Keratinocyte (primary cell): ENCODE measurements around the gene LCOR. TPM values are rescaled to one million over a fixed set of nuclear protein-coding genes. Genes with fewer than 3 reads are reported as not detected.

Source experiments
- DNase-seq: peaks from one replicate; pipeline ENCODE4 v3.0.0-alpha.2; 2011; ENCODE audit warnings: low read depth, missing footprints, low spot score
- FAIRE-seq: peaks from 2 replicates; lab custom pipeline; 2011; peaks lifted over from hg19 to GRCh38; lab: Jason Lieb, UNC
- H2AFZ ChIP-seq: 2 replicates; pipeline ENCODE4 v1.6.0; 2012; ENCODE audit warnings: low read length, control low read depth, inconsistent platforms; ENCODE audit not compliant: control insufficient read depth
- H3K27ac ChIP-seq: 2 replicates; pipeline ENCODE4 v1.5.1; 2011; ENCODE audit warnings: low read length; ENCODE audit not compliant: control insufficient read depth, insufficient read depth
- H3K27me3 ChIP-seq: 3 replicates; pipeline ENCODE4 v1.6.0; 2011; ENCODE audit warnings: low read length; ENCODE audit not compliant: control insufficient read depth, insufficient read depth; ENCODE audit errors: extremely low read depth
- H3K36me3 ChIP-seq, 2 experiments: 2 replicates in 1 of 2; 3 replicates in 1 of 2; pipeline ENCODE4 v1.5.1; 2011; ENCODE audit warnings: low read length in 2 of 2, mild to moderate bottlenecking in 1 of 2; ENCODE audit not compliant: control insufficient read depth in 2 of 2, insufficient read depth in 2 of 2; ENCODE audit errors: extremely low read depth in 1 of 2
- H3K4me1 ChIP-seq: 3 replicates; pipeline ENCODE4 v1.5.1; 2011; ENCODE audit warnings: low read length; ENCODE audit not compliant: control insufficient read depth, insufficient read depth; ENCODE audit errors: extremely low read depth
- H3K4me2 ChIP-seq: 3 replicates; pipeline ENCODE4 v1.6.0; 2011; ENCODE audit warnings: low read depth, low read length; ENCODE audit not compliant: control insufficient read depth, insufficient read depth; ENCODE audit errors: extremely low read depth
- H3K4me3 ChIP-seq, 3 experiments: fragments of 200-600 bp in 1 of 3; sonication (generic) in 1 of 3; 2 replicates in 2 of 3; 3 replicates in 1 of 3; pipeline ENCODE4 v1.5.1; 2011 to 2016; ENCODE audit warnings: low read length in 3 of 3, mild to moderate bottlenecking in 3 of 3, control low read depth in 2 of 3, inconsistent platforms in 1 of 3, low read depth in 1 of 3, mixed read lengths in 1 of 3, mixed run types in 1 of 3, moderate library complexity in 1 of 3; ENCODE audit not compliant: control insufficient read depth in 2 of 3, insufficient read depth in 2 of 3; ENCODE audit errors: extremely low read depth in 1 of 3
- H3K79me2 ChIP-seq: 2 replicates; pipeline ENCODE4 v1.6.0; 2012; ENCODE audit warnings: low read length; ENCODE audit not compliant: control insufficient read depth, insufficient read depth
- H3K9ac ChIP-seq: 3 replicates; pipeline ENCODE4 v1.6.0; 2011; ENCODE audit warnings: low read length; ENCODE audit not compliant: control insufficient read depth, insufficient read depth; ENCODE audit errors: extremely low read depth
- H3K9me1 ChIP-seq: 3 replicates; pipeline ENCODE4 v1.6.0; 2011; ENCODE audit warnings: low read length; ENCODE audit not compliant: control insufficient read depth, insufficient read depth; ENCODE audit errors: extremely low read depth
- H3K9me3 ChIP-seq: 2 replicates; pipeline ENCODE4 v1.5.1; 2012; ENCODE audit warnings: low read depth, low read length; ENCODE audit not compliant: control insufficient read depth
- H4K20me1 ChIP-seq: 3 replicates; pipeline ENCODE4 v1.6.0; 2011; ENCODE audit warnings: low read length; ENCODE audit not compliant: control insufficient read depth, insufficient read depth; ENCODE audit errors: extremely low read depth
- EZH2 ChIP-seq: IDR thresholded peaks from one replicate; pipeline ENCODE4 v1.6.1; 2012; ENCODE audit warnings: inconsistent platforms, mild to moderate bottlenecking, low read length, moderate library complexity
- dilution Hi-C: fragments of 300-500 bp; cut with MboI; formaldehyde crosslinking; loops from one replicate; pipeline ENCODE4 v1.7.0; 2020; ENCODE audit warnings: low sequenced_read_pairs; ENCODE audit not compliant: extremely low pct_ligation_motif_present
- polyA plus RNA-seq, 5 experiments: library from polyadenylated mRNA; depleted of rRNA in 3 of 5; stranded (reverse) in 3 of 5; stranded (forward) in 1 of 5; unstranded in 1 of 5; fragments of >200 nt; gene quantifications; 1 replicate in 1 of 5; 2 replicates in 3 of 5; 3 replicates in 1 of 5; pipeline versions ENCODE4 v1.2.1 to v1.2.3, GENCODE V29; 2011 to 2012; ENCODE audit warnings: missing spikeins in 2 of 5, low read depth in 1 of 5, low replicate concordance in 1 of 5
- TF ChIP-seq, protein P1 (sequence below), 3 experiments: IDR thresholded peaks in 1 of 3; conservative IDR thresholded peaks in 1 of 3; optimal IDR thresholded peaks in 1 of 3; 2 replicates in 2 of 3; 3 replicates in 1 of 3; pipeline versions ENCODE3 to v1.5.1; 2011; ENCODE audit warnings: low read length in 3 of 3, mild to moderate bottlenecking in 3 of 3, moderate library complexity in 2 of 3, control low read depth in 1 of 3, inconsistent platforms in 1 of 3; ENCODE audit not compliant: insufficient read depth in 2 of 3; ENCODE audit errors: extremely low read depth in 1 of 3

LCOR gene
- polyA plus RNA-seq, 1 donor (not counting 4 experiments of a cell fraction or from before 2014, with no cell fraction given): 11.4 TPM

DNA sequence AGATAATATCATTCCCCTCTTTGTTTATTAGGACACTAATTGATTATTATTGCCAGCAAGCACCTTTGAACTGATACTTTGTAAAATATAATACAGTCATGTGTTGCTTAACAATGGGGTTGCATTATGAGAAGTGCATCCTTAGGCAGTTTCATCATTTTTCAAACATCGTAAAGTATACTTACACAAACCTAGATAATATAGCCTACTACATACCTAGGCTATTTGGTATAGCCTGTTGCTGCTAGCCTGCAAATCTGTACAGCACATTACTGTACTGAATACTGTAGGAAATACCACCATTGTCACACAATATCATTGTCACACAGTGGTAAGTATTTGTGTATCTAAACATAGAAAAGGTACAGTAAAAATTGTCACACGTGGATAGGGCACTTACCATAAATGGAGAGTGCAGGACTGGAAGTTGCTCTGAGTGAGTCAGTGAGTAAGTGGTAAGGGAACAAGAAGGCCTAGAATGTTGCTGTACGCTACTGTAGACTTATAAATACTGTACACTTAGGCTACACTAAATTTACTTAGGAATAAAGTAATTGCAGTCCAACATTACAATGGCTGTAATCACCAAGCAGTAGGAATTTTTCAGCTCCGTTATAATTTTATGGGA lies 70.7 kb downstream of the LCOR start:
- no peak for TF ChIP-seq EZH2
- TF ChIP-seq, protein P1, sequence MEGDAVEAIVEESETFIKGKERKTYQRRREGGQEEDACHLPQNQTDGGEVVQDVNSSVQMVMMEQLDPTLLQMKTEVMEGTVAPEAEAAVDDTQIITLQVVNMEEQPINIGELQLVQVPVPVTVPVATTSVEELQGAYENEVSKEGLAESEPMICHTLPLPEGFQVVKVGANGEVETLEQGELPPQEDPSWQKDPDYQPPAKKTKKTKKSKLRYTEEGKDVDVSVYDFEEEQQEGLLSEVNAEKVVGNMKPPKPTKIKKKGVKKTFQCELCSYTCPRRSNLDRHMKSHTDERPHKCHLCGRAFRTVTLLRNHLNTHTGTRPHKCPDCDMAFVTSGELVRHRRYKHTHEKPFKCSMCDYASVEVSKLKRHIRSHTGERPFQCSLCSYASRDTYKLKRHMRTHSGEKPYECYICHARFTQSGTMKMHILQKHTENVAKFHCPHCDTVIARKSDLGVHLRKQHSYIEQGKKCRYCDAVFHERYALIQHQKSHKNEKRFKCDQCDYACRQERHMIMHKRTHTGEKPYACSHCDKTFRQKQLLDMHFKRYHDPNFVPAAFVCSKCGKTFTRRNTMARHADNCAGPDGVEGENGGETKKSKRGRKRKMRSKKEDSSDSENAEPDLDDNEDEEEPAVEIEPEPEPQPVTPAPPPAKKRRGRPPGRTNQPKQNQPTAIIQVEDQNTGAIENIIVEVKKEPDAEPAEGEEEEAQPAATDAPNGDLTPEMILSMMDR (optimal IDR thresholded peaks at IDR 0.05 in 1 of 3, IDR thresholded peaks at IDR 0.05 in 1 of 3, conservative IDR thresholded peaks at IDR 0.05 in 1 of 3; ENCODE audit: extremely low read depth in 1 of 3, insufficient read depth in 2 of 3, low read length in 3 of 3): no peak
- H3K79me2 ChIP-seq: peaks cover 57% of the 10 kb centered on the region
- no peaks in the 10 kb centered on the region for H3K9me1 ChIP-seq
- dilution Hi-C loops: no loop called here
- H3K36me3 ChIP-seq: peaks cover 0 to 2% of the 10 kb centered on the region in 2 experiments
- no peaks in the 10 kb centered on the region for H3K27me3 ChIP-seq
- no peak for FAIRE-seq
- H3K9me3 ChIP-seq: no peaks in the 10 kb centered on the region
- no peak overlapping the region for H3K4me3 ChIP-seq
- H4K20me1 ChIP-seq: no peaks in the 10 kb centered on the region
- H2AFZ ChIP-seq: no peak overlapping the region
- no peaks in the 10 kb centered on the region for H3K4me1 ChIP-seq
- no peak for DNase-seq
- no peak overlapping the region for H3K27ac ChIP-seq
- no peak overlapping the region for H3K4me2 ChIP-seq
- H3K9ac ChIP-seq: no peak overlapping the region

DNA sequence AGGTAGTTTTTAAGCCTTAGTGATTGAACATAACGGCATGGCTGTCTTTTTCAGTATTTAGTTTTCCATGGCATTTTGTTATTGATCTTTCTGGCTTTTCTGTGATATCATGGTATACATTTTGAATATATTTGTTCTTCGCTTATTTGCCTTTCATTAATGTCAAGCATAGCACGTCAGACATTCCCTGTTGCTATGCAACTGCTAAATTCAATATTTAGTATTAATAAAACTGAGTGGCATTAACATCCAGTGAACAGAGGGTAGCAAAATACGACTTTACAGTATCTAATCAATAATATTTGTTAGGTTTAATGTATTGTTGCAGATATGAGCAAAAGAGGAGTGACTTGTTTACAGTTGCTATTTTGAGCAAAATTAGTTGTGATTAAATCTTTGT lies 72.5 kb downstream of the LCOR start:
- no peaks in the 10 kb centered on the region for H3K9me1 ChIP-seq
- no peaks in the 10 kb centered on the region for H3K4me1 ChIP-seq
- no peak overlapping the region for H3K4me3 ChIP-seq
- H4K20me1 ChIP-seq: no peaks in the 10 kb centered on the region
- H3K36me3 ChIP-seq: peaks cover 0 to 7% of the 10 kb centered on the region in 2 experiments
- H3K27me3 ChIP-seq: no peaks in the 10 kb centered on the region
- H2AFZ ChIP-seq: no peak overlapping the region
- H3K9ac ChIP-seq: no peak overlapping the region
- dilution Hi-C loops: no loop called here
- no peaks in the 10 kb centered on the region for H3K9me3 ChIP-seq
- peaks cover 46% of the 10 kb centered on the region for H3K79me2 ChIP-seq
- DNase-seq (no peak), FAIRE-seq (no peak)
- H3K4me2 ChIP-seq: no peak overlapping the region
- H3K27ac ChIP-seq: no peak overlapping the region
- no peak for TF ChIP-seq EZH2
- TF ChIP-seq, protein P1 (optimal IDR thresholded peaks at IDR 0.05 in 1 of 3, IDR thresholded peaks at IDR 0.05 in 1 of 3, conservative IDR thresholded peaks at IDR 0.05 in 1 of 3; ENCODE audit: extremely low read depth in 1 of 3, insufficient read depth in 2 of 3, low read length in 3 of 3): no peak
